Stimulated activated memory B cell treated with anti-CD40 and anti-IgM and Interleukin-4, amounts not matched to agents 10 μg/mL and 1 μg/mL and 100 μg/mL, for 72 hours (primary cell): ENCODE results near the gene ITPR2.
"Not testable (repeated sequence)": the region's sequence is repeated elsewhere in the genome, so short reads cannot be mapped to it uniquely, and the experiment has no call there.

ENCODE experiments used
- ATAC-seq: fragments of 150-1000 bp; cut with Tn5 transposase; 2 replicates; pipeline ENCODE4 v1.10.0; 2021
- H3K27ac Mint-ChIP-seq: one replicate; pipeline ENCODE4 v1.8.0; 2022; ENCODE audit warnings: mild to moderate bottlenecking, mixed read lengths
- H3K27me3 Mint-ChIP-seq: one replicate; pipeline ENCODE4 v1.8.0; 2022; ENCODE audit warnings: mixed read lengths
- H3K36me3 Mint-ChIP-seq: one replicate; pipeline ENCODE4 v1.8.0; 2022; ENCODE audit warnings: mixed read lengths
- H3K4me1 Mint-ChIP-seq: one replicate; pipeline ENCODE4 v1.8.0; 2022; ENCODE audit warnings: mixed read lengths
- H3K4me3 Mint-ChIP-seq: one replicate; pipeline ENCODE4 v1.8.0; 2022; ENCODE audit warnings: mild to moderate bottlenecking, moderate library complexity, mixed read lengths
- H3K9me3 Mint-ChIP-seq: one replicate; pipeline ENCODE4 v1.8.0; 2022; ENCODE audit warnings: mixed read lengths

The ITPR2 gene

DNA sequence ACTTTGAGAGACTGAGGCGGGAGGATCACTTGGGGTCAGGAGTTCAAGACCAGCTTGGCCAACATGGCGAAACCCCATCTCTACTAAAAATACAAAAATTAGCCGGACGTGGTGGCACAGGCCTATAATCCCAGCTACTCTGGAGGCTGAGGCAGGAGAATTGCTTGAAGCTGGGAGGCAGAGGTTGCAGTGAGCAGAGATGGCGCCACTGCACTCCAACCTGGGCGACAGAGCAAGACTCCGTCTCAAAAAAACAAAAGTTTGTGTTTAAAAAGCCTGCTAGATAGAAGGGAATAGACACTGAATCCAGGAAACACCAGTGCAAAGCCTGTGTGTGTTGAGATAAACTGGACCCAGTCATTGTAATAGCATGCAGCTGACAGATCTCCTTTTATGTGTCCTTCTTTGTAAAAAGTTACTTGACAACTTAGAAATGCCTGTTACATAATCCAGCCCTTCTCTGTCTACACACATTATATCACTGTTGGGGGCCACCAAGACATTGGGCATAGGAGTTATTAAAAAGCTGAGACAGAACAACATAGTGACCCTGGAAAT, 1.6 kb upstream of the ITPR2 start:
- H3K9me3 Mint-ChIP-seq, H3K4me3 Mint-ChIP-seq, H3K36me3 Mint-ChIP-seq, H3K27me3 Mint-ChIP-seq, ATAC-seq: not testable (repeated sequence)
- H3K27ac Mint-ChIP-seq = peak overlapping the region; percentile 99
- peaks cover 29% of the 10 kb centered on the region for H3K4me1 Mint-ChIP-seq

DNA sequence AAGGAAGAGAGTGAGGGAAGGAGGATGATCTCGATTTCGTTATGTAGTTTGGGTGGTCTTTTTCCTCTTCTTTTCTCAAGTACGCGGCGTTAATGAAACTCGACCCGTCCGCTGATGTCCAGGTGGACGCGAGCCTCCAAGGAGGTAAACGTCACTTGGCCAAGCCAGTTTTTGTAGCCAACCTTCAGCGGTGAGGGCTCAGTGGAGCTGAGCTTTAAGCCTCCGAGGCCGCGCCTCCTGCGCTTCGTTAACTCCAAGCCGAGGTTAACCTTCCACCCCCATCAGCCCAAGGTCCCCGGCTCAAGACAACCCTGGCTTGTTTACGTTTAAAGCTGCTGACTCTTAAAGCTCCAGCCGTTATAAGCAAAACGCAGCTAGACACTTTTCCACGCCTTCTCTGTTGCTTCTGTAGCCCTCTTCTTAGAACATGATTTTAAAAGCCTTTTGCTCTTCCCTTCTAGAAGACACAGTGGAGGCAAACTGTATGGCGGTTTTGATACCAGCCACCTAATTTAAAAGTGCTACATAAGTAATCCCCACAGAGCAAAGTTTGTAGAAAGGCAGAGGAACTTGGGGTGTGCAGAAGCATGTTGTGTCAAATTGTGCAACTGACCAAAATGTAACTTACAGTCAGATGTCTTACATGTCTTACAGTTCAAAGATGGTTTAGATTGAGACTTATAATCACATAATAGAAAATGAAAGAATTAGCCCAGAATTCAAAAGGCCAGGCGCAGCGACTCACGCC, 923 bp upstream of the ITPR2 start:
- no peaks in the 10 kb centered on the region for H3K27me3 Mint-ChIP-seq
- H3K4me3 Mint-ChIP-seq = peak overlapping the region; percentile 96
- ATAC-seq = peak; percentile 59
- H3K4me1 Mint-ChIP-seq = peaks cover 34% of the 10 kb centered on the region
- H3K27ac Mint-ChIP-seq = peak overlapping the region; percentile 99
- H3K36me3 Mint-ChIP-seq = no peaks in the 10 kb centered on the region
- H3K9me3 Mint-ChIP-seq = no peaks in the 10 kb centered on the region

DNA sequence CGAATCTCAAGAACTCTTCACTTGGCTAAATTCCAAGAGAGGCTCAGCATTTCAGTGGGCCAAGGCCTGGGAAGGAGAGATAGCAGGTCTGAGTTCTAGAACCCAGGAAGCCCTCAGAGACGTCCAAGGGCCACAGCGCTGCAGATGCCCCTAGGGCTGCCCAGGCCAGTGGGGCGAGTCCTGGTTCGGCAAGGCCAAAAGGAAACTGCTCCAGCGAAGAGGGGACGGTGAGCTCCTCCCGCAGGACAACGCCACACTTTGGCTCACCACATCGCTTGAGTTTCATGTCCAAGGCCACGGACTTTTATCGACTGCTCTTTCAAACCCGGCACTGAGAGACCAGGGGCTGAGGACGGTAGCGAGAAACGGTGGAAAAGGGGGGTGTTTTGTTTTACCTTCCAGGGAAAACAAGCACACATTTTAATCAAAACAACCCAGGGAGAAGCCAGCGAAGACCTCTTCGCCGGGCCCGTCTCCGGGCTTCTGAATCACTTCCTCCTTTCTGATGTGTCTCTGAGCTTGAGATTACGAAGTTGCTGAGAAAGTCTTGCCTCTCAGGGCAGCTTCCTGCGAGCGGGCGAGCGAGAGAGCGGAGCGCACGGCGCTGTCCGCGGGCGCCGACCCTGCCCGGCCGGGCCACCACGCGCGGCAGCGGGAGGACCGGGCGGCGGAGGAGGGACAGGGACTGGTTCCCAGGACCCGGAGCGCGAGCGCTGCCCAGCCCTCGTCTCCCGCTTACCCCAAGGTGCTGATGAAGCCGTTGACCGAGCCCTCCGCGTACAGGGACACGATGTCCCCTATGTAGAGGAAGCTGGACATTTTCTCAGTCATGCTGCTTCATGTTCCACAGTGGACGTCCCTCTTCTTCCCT, 808 bp downstream of the ITPR2 start:
- ATAC-seq = peak; percentile 82
- Mint-ChIP-seq H3K4me1 (peaks cover 42% of the 10 kb centered on the region), H3K27me3 (no peaks in the 10 kb centered on the region), H3K4me3 (peak overlapping the region; percentile 96), H3K27ac (peak overlapping the region; percentile 99), H3K36me3 (no peaks in the 10 kb centered on the region), H3K9me3 (no peaks in the 10 kb centered on the region)

DNA sequence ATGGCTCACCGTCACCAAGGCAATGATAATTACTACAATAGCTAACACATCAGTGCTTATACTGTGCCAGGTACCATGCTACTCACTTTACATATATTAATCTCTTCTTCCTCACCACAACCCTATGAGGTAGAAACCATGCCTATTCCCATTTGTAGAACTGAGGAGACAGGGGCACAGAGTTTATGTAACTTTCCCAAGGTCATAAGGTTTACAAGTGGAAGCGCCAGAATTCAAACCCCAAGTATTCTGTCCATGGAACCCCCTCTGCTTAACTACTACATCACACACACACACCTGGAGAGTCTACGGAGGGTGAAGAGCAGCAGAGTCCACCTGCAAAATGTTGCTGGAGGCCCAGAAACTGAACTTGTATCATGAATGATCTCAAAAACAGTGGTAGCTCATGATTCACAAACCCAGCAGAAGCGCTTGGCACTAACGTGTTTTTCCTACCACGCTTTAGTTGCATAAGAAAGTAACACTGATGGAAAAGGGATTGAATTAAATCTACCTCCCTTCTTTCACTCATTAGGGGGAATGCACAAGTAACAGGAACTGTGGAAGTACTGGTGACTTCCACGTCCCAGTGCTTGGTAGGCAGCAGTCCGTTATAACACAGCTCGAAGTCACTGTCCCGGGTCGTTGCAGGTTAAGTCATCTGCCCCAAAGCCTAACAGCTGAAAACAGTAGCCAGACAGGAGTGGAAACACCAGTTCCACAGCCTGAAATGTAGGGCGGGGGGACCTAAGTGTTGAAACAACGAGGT, 2.0 kb downstream of the ITPR2 start:
- no peak for ATAC-seq
- Mint-ChIP-seq H3K4me1 (peaks cover 53% of the 10 kb centered on the region), H3K4me3 (peak overlapping the region; percentile 67), H3K27ac (peak overlapping the region; percentile 7), H3K9me3 (no peaks in the 10 kb centered on the region), H3K27me3 (no peaks in the 10 kb centered on the region), H3K36me3 (no peaks in the 10 kb centered on the region)

DNA sequence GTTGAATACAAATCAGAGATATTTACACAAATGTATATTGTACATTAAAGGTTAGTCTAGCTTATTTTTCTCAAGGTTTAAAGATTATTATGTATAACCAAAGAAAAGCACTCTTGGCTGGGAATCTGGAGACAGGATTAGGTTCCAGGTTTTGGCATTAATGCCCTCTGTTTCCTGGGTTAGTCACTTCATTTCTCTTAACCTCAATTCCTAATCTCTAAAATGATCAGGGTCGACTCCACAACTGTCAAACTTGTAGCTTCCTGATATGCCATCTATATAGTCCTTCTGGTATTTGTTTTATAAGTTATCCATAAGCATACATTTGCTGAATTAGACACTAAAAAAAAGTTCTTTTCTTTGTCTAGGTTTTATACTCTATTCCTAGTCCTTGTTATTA, 2.6 kb downstream of the ITPR2 start:
- no peaks in the 10 kb centered on the region for H3K36me3 Mint-ChIP-seq
- no peaks in the 10 kb centered on the region for H3K9me3 Mint-ChIP-seq
- ATAC-seq = no peak
- peaks cover 59% of the 10 kb centered on the region for H3K4me1 Mint-ChIP-seq
- H3K27me3 Mint-ChIP-seq = no peaks in the 10 kb centered on the region
- H3K4me3 Mint-ChIP-seq = peak overlapping the region; percentile 67
- peak overlapping the region; percentile 7 for H3K27ac Mint-ChIP-seq

DNA sequence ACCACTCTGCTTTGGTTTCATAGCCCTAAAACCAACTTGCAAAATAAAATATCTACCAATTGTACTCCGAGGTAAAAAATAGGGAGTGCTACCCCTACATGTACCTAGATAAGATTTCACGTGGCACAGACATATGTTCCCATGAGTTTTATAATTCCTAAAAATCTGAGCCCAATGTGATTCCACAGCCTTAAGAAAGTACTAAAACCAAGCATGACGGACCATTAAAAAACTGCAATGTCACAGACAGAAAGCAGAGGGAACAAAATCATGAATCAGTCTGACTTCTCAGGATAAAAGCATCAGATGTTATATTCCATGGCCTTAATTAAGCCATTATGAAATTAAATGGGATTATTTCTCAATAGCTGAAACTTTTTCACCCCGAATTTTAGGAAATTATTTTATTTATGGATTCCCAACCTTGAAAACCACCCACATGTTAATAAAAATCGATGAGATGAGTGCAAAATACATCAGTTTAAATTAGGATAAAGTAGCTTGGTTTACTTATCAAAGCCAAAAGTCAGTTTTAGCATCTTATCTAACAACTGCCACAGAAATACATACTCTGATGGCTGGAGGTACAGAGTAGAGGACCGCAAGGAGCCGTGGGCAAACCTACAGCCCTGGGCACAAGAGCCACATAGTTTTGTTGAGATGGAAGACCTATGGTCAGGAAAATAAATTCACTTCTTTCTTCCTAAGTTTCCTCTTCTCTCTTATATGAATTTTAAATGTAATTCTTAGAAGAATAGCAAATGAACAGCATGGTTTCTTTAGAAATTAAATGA, 4.5 kb downstream of the ITPR2 start:
- Mint-ChIP-seq H3K4me1 (peaks cover 51% of the 10 kb centered on the region), H3K27me3 (no peaks in the 10 kb centered on the region), H3K4me3 (no peak overlapping the region), H3K36me3 (no peaks in the 10 kb centered on the region), H3K9me3 (no peaks in the 10 kb centered on the region), H3K27ac (no peak overlapping the region)
- ATAC-seq = no peak

DNA sequence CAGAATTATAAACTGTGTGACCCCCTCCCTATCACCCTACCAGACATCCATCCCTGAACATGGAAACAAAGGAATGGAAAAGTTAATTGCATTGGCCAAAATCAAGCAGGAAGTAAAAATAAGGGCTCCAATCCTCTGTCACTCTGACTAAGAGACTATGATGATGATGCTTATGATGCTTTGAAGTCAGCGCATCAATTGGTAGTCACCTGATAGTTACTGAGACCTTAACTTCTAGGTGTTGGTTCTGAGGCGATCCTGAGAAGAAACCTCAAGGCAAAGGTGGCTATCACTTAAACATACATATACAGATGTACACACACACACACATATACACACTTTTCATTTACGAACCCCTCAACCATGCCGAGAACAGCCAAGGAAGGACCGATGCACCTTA, 6.6 kb downstream of the ITPR2 start:
- Mint-ChIP-seq H3K4me1 (peaks cover 55% of the 10 kb centered on the region), H3K27me3 (no peaks in the 10 kb centered on the region)
- ATAC-seq = no peak

DNA sequence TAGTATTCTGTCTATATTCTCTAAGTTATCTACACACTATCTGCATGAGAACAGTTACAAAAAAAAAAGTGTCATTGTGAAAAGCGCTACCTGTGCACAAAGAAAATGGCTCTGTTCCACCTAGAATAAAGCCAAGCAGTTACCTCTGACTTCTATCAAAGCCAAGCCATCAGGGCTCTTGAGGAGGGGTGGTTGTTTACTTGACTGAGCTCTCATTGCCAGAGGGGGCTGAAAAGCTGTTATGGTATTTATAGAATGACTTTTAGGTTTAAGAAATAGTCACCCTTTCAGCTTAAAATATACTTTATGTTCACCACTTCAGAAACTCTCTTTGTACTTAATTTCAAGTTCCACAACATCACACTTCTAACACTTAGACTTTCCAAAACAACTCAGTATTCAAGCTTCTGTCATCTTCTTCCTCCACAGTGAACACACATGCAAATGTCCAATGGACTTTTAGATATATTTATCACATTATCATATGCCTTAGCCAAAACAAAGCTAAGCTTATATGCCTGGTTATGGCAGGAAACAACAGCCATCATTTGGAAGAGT, 7.5 kb downstream of the ITPR2 start:
- Mint-ChIP-seq H3K4me1 (peaks cover 56% of the 10 kb centered on the region), H3K36me3 (no peaks in the 10 kb centered on the region), H3K9me3 (no peaks in the 10 kb centered on the region), H3K4me3 (no peak overlapping the region), H3K27ac (no peak overlapping the region), H3K27me3 (no peaks in the 10 kb centered on the region)
- ATAC-seq = no peak

More for the DNA sequence above, 6.6 kb downstream of the ITPR2 start:
- Mint-ChIP-seq H3K36me3 (no peaks in the 10 kb centered on the region), H3K9me3 (no peaks in the 10 kb centered on the region), H3K27ac (no peak overlapping the region), H3K4me3 (no peak overlapping the region)

DNA sequence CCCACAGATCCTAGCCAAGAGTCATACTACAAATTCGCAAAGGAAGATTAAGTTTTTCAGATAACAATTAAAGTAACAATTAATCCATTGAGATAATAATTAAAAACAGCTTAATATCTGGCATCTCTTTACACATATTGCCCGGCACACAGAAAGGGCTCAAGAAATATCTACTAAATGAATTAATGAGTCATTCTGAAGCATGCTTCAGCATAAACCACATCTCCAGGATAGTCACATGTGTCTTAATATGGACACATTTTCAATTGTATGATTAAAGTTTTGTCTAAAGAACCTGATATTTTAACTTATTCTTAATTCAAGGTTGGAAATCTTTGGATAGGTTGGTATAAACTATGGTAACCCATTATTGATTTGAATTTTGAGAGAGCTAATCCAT, 9.6 kb downstream of the ITPR2 start:
- Mint-ChIP-seq H3K27ac (no peak overlapping the region), H3K27me3 (no peaks in the 10 kb centered on the region), H3K4me1 (peaks cover 43% of the 10 kb centered on the region), H3K9me3 (no peaks in the 10 kb centered on the region), H3K4me3 (no peak overlapping the region), H3K36me3 (no peaks in the 10 kb centered on the region)
- no peak for ATAC-seq

DNA sequence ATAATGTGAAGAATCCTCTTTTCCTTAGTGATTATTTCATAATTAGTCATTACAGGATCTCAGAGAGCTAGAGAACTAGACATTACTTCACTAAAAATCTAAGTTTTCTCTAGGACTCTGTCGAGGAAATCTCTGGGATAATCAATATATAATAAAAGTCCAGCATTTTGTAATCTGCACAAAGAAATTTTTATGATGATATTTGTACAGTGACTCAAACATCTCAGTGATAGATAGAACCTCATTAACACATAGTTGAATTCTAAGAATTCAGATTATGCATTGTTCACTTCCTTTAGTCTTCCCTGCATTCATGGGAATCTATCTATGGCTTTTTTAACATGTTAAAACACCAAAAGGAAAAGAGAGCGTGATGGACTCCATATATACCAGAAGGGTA, 11.0 kb downstream of the ITPR2 start:
- no peaks in the 10 kb centered on the region for H3K27me3 Mint-ChIP-seq
- no peak overlapping the region for H3K4me3 Mint-ChIP-seq
- no peak for ATAC-seq
- H3K9me3 Mint-ChIP-seq = no peaks in the 10 kb centered on the region
- no peak overlapping the region for H3K27ac Mint-ChIP-seq
- H3K36me3 Mint-ChIP-seq = no peaks in the 10 kb centered on the region
- peaks cover 43% of the 10 kb centered on the region for H3K4me1 Mint-ChIP-seq

DNA sequence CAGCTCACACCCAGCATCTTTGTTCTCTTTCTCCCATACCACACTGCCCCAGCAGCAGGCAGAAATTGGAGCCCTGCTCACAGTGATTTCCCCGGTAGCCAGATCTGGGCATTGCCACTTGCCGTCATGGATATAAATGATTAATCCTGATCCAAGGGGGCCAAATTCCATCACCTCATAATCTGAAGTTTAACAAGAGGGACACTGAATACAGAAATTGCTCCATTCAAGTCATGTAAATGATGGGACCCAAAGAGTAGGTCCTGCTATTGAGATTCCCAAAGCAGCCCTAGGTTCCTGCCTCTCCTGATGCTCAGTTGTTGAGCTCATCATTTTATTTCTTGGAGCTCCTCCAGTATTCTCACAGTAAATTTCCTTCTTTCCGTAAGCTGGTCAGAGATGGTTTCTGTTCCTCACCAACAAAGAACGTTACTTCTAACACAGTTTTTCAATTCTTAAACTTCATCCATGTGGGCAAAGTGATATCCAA, 11.7 kb downstream of the ITPR2 start:
- Mint-ChIP-seq H3K27me3 (no peaks in the 10 kb centered on the region), H3K36me3 (no peaks in the 10 kb centered on the region), H3K9me3 (no peaks in the 10 kb centered on the region), H3K4me1 (peaks cover 42% of the 10 kb centered on the region), H3K27ac (peak overlapping the region; percentile 10), H3K4me3 (no peak overlapping the region)
- no peak for ATAC-seq

DNA sequence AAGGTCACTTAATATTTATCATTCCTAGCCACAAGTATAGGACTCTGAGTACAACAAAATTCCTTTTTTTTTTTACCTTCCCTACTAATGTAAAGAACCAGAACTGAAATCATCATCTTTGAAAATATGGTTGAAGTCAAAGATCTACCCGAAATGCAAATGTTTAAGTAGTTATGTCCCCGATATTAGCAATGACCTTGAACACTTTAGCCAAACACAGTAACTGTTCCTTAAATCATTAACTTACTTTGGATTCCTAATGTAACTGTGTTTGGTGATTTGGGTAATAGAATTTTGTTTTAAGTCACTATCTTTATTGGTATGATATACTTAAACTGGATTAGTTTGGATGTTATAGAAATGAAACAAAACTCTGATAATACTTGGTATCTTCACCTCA, 14.4 kb downstream of the ITPR2 start:
- Mint-ChIP-seq H3K9me3 (no peaks in the 10 kb centered on the region), H3K4me3 (no peak overlapping the region), H3K36me3 (no peaks in the 10 kb centered on the region), H3K4me1 (peaks cover 33% of the 10 kb centered on the region), H3K27ac (no peak overlapping the region), H3K27me3 (no peaks in the 10 kb centered on the region)
- ATAC-seq = no peak

DNA sequence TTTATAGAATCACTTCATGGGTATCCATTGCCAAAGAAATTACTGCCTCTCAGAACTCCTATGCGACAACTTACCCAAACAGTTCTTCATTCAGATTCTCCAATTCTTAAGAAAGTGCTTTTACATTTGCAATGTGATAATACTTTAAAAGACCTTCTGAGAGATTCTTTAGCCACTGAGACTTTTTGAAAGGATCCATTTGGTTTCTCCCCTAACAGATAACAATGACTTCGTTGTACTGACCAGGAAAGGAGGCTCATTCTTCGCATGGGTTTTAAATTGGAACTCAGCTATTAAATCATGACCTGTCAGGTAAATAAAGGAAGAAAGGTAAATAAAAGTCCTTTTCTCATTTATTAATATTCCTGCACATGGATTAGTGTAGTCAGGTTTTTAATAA, 14.8 kb downstream of the ITPR2 start:
- ATAC-seq = no peak
- H3K4me3 Mint-ChIP-seq = no peak overlapping the region
- no peaks in the 10 kb centered on the region for H3K27me3 Mint-ChIP-seq
- no peaks in the 10 kb centered on the region for H3K9me3 Mint-ChIP-seq
- H3K4me1 Mint-ChIP-seq = peaks cover 33% of the 10 kb centered on the region
- no peaks in the 10 kb centered on the region for H3K36me3 Mint-ChIP-seq
- H3K27ac Mint-ChIP-seq = no peak overlapping the region

DNA sequence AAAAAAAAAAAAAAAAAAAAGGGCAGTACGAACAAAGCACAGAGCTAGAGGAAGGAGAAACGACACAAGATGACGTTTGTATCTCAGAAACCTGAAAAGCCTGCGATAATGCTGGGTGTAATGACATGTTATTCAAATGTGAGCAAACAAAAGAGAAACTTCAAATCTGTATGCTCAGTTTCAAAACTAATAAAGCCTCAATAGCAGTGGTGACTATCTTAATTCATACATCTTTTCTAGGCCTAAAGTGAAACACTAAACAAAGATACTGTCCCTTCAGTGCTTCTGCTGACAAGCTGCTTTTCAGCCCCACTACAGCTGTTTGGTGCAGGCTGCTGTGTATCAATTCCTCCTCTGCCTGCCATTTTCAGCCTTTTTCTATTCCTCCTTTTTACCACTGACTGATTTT, 15.8 kb downstream of the ITPR2 start:
- peak; percentile 79 for ATAC-seq
- Mint-ChIP-seq H3K4me3 (peak overlapping the region; percentile 25), H3K36me3 (no peaks in the 10 kb centered on the region), H3K27ac (peak overlapping the region; percentile 79), H3K4me1 (peaks cover 33% of the 10 kb centered on the region), H3K27me3 (no peaks in the 10 kb centered on the region), H3K9me3 (no peaks in the 10 kb centered on the region)
